Stimulated activated CD4-positive, alpha-beta T cell treated with anti-CD3 and anti-CD28 coated beads, Interleukin-1b, Interleukin-23, amount 100 ng/mL, for 1 hour (primary cell): ENCODE measurements around the gene PRRT1.
"Not testable (repeated sequence)": the region's sequence is repeated elsewhere in the genome, so short reads cannot be mapped to it uniquely, and the experiment has no call there.

Experiments
- DNase-seq, 2 donors: peaks; one replicate each; pipeline ENCODE4 v3.0.0-alpha.2; 2020; ENCODE audit warnings: low read depth in 2 of 2

Gene PRRT1

DNA sequence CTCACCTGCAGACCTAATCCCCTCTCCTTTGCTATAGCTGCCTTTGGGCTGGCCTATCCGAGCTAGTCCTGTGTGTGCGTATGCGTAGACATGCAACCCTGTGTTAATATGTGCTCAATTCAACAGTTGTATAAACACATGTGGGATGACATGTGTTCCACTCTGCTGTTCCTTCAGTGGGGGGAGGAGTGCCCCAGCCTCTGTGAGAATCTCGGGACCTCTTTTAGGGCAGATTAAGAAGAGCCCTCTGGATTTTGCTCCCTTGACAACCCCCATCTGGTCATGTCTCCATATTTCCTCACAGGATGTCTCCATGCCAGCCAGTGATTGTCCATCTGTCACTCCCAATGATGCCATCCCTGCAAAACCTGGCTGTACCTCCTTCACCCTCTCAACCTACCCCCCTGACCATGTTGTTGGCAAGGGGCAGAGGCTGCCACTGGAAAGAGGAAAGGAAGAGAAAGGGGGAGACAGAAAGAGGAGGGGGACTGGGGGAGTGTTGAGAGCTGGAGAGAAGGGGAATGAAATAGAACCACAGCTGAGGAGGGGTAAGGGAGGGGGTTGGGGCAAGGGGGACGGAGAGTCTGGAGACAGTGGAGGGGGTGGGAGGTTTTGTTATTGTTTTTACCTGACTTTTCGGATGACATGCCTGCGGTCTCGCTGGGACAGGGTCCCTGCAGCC, 417 bp downstream of the PRRT1 start:
- DNase-seq = no peak

DNA sequence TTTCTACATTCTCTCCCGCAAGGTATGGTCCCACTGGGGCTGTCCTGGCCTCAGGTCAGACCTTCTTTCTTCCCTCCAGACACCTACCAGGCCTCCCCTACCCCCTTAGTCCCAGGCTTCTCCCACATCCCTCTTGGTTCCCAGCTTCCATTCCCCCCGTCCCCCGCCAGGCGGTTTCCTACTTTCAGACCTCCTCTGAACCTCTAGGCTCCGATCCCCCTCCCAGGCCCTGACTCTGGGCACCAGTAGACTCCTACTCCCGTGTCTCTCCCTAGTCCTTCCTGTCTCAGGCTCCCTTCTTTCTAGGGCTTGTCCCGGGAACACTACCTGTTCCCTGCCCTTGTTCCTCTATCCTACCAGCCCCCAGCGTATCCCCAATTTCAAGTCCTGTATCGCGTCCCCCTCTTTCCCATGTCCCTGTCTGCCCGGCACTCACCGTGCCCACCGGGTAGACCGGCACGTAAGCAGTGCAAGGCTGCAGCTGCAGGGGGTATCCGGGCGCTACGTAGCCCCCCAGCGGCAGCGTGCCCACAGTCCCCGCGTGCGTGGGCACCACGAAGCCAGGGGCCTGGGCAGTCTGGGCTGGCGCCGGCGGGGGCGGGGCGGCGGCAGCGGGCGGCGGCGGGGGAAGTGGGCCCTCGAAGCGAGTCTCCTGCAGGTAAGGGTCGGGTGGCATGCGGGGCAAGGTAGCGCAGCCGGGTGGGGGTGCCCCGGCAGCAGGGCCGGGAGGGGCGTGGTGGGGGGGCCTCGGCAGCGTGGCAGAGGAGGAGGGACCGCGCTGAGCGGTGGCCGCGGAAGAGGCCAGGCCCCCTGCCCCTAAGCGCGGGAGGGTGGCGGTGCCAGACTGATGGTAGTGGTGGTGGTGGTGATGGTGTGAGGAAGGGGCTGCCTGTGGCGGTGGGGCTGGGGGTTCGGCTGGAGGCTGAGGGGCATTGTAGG, 1.5 kb downstream of the PRRT1 start:
- no peak for DNase-seq

DNA sequence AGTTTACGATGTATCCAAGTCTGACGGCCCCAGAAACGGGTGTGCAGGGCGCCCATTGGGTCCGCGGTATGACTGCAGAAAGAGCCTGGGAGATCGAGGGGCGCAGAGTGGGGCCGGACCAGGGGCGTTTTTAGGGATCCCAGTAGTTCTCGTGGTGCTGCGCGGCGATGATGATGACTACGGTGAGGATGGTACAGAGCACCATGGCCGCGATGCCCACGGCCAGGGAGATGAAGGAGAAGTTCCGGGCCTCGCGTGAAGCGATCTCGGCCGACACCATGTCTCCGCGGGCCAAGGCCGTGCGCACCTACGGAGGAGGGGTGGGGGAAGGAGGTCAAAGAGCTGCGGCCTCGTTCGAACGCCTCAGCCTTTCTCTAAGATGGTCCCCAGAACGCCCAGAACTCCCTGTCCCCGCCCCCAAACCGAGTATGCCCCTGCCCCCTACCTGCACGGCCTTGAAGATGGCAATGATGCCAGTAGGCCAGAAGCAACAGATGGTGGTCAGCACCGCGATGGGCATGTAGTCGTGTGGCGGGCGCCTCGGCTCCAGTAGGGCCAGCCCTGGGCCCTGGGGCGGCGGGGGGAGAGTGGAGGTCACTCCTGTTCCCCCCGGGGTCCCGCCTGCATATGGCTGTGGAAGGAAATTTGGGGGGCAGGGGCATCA, 2.5 kb downstream of the PRRT1 start:
- no peak for DNase-seq

DNA sequence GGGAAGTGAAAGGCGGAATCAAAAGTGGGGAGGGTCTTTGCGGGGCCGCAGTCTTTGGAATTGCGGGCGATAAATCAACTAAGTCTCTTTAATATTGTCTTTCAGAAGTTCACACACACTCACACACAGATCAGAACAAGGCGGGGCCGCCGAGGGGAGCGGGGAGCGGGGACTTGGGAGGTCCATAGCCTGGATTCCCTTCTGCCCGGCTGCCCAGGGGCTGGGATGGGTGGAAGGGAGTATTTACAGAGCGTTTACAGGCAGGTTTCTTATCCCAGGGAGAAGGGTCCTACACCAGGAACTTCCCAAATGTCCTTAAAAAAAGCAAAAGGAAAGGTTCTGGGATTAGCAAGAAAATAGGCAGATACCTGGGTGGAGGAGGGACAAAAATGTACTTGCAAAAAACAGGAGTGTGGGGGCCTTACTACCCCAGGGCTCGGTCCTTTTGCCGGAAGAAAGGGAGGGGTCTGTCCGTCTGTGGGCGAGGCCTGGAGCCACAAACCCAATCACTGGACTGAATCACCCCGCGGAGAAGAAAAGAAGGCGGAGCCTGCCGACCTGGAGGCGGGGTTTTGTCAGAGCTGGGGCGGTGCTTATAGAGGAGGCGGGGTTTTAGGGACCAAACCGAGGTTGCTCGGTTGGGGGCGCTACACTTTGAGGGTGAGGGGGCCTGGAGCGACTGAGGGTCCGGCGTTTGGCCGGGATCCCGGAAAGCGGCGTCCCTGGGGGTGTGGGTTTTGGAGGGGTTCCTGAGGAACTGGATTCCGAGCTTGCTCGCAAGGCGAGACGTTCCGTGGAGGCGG, 3.2 kb downstream of the PRRT1 start:
- peak in 1 of 2 donors; percentile 62 for DNase-seq

DNA sequence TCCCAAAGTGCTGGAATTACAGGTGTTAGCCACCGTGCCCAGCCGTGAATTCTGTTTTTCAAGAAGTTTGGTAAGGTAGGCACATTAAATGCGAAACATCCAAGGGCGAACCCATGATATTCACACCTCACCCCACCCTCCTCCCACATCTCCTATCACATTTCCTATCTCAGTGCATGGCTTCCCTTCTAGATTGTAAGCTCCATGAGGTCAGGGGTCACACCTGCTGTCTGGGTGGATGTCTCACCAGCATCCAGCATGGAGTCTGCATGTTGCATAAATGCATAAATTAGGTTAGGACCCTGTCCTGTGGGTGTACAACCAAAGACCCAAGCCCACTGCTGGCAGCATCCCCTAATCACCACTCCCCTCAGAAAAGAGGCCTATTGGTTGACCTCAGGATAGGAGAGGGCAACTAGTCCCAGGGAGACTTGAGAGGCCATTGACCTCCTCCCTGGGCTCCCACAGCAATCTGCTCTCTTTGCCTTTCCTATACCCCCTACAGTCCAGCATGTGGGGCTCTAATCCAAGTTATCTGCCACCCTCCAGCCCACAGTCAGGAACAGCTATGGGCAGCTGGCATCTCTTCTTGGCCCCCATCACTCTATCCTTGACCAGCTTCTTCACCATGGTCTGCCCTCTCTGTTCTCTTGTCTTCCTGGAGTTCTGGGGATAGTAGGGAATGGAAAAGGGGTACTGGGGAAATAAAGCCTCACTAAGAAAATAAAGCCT, 4.2 kb downstream of the PRRT1 start:
- no peak for DNase-seq

DNA sequence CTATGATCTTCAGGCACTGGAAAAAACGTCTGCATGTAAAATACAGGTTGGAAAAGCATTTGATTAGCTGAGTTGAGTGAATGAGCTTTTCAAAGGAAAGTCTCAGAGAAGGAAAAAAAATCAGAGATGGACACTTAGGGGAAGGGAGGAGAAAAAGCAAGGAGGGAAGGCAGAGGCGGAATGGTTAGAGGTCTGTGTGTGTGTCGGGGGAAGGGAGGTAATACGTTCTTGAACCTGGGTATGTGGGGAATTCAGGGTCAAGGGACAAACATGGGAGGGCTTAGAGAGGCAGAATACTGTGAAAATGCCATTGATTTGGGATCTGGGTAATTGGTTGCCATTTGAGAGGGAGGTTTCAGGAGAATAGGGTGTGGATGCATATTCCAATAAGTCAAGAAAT, 5.1 kb downstream of the PRRT1 start:
- DNase-seq = no peak

DNA sequence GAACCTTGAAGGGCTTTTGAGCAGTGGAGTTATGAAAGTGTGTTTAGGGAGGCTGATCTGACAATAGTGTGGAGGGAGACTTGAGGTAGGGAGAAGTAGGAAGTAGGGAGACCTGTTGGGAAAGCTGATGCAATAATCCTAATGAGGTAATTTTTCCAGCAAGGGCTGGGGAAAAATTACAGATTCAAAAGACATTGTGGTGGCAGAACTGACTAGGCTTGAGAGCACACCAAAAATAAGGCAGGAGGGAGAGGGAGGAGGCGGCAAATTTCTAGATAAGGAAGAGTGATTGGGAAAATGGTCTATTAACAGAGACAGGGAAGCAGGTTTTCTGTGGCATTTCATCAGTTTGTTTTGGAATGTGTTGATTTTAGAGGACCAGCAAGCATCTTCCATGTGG, 5.5 kb downstream of the PRRT1 start:
- DNase-seq = no peak

DNA sequence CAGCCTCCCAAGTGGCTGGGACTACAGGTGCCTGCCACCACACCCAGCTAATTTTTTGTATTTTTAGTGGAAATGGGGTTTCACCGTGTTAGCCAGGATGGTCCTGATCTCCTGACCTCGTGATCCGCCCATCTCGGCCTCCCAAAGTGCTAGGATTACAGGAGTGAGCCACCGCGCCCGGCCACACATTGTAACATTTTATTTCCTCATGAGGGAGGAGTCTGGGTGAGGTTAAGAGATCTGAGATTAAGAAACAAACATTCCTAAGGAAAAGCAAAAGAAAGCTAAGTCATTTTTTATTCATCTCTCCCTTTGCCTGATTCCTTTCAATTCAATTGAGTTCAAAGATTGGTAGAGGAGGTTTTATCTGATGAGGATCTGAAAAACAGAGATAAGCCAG, 7.5 kb downstream of the PRRT1 start:
- DNase-seq = not testable (repeated sequence)

DNA sequence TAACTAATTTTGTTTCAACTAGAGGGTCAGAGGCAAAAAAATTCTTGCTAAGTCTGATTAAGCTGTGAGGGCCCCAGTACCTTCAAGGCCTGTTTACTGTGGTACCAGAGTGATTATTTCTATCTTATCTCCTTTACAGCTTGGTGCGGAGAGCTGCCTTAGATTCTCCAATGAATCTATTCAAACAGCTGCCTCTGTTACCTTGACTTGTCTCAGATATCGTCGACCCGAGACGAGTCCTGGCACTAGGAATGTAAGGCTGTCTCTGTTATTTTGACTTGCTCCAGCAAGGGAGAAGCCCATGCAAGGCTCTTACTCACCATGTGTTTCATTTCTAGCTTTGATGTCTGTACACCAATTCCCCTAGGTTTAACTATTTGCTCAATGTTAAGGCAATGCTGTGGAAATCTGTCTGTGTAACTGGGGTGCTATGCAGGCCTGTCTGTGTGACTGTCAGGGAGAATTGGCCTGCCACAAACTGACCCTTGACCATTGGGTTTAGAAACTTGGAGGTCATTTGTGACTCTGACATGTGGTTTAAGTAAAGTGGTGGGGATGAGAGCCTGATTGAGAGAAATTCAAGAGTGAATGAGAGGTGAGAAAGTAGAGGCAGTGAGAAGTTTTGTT, 11.2 kb downstream of the PRRT1 start:
- no peak for DNase-seq

DNA sequence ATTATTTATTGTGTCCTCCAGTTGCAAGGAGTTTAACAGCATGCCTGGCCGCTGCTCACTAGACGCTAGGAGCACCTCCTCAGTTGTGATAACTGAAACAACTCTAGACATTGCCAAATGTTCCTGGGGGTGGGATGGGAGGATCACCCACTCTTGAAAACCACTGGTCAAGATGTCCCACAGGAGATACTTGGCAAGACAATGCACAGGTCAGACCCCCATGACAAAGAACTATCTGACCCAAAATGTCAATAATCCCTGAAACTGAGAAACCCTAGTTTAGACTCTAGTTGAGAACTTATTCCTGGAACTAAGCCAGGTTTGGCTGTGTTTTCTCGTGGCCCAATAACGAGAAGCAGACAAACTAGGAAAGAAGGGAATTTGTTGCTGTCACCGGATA, 12.1 kb downstream of the PRRT1 start:
- DNase-seq = no peak

DNA sequence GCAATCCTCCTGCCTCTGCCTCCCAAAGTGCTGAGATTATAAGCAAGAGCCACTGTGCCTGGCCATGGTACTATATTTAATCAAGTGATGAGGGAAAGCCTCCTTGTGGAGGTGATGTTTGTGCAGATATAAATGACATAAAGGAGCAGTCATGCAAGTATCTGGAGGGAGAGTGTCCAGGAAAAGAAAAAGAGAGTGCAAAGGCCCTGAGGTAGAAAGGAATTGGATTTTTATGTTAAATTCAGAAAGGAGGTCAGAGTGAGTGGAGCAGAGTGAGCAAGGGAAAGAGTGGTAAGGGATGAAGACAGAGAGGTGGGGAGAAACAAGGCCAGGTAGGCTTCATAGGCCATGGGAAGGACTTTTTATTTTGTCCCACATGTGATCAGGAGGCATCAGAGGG, 14.3 kb downstream of the PRRT1 start:
- no peak for DNase-seq

DNA sequence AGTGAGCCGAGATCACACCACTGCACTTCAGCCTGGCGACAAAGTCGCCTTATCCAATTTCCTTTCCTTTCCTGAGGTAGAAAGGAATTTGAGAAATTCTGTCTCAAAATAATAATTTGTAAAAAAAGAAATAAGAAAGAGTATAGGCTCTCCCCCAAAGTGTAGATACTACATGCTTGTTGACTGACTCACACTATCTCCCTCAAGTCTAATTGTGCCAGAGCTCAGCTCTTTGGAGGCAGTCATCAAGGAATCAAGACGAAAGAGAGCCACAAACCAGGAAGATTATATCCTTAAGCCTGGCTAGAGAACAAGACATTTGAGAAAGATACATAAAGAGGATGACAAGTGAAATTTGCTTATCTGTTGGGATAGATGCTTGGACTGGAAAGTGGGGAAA, 18.0 kb downstream of the PRRT1 start:
- DNase-seq = no peak

DNA sequence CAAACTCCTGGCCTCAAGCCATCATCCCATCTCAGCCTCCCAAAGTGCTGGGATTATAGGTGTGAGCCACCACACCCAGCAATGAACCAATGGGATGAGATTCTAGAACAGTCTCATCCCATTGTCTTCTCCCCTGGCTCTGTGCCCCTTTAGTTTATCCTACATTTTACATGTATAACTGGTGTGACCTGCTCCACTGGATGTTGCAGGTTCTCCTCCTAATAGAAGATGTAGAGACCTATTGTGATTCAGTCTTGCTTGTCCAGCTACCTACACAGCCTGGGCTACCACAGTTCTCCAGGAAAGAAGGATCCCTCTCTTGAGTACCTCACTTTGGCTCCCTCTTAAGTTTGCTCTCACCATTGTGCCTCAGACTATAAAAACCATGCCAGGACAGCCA, 19.6 kb downstream of the PRRT1 start:
- no peak for DNase-seq

DNA sequence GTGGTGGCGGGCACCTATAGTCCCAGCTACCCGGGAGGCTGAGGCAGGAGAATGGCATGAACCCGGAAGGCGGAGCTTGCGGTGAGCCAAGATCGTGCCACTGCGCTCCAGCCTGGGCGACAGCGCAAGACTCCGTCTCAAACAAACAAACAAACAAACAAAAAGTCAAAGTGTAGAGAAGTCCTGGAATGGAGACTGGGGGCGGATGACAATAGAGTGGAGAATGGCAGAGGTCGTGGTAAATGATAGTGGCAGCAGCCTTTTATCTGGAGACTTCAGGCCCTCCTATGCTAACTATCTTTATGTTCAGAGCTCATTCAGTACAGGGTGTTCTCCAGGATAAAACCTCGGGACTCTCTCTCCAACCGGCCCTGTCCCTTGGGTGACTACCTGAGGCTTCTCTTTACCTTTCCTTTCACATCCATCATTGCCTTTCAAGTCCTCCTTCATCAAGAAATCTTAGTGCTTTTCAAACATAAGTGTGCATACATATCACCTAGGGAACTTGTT, 20.2 kb downstream of the PRRT1 start:
- DNase-seq = no peak

DNA sequence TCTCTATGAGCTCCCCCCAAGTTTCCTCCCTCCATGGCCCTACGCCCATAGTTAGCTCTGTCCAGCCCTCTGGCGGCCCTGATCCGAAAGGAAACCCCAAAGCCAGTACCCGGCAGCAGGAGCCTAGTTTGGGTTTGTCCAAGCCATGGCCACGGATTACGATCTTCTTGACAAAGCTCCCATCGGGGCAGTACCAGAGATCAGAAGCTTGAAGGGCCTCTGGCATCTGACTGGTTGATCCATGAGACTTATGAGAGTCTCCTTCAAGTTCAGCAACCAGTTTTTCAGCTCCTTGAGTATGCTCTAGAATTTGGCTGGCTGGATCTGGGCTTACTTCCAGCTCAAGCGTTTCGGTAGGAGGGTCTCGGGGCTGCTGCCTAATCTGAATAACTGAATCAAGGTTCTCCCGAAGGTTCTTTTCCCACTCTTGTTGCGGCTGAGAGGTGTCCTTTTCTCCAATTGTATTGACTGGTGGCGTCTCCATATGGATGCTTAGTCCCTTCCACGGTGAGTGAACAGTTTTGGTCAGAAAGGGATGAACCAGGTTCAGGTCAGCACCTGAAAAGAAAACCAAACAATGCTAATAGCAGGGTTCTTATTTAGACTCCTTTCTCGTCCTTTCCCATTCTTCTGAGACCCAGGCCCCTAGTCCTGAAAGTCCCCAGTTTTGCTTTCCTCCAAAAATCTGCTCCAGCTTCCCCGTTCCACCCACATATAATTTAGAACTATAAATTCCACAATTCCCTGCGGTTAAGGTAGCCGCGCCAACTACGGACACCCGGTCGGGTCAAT, 22.2 kb downstream of the PRRT1 start:
- DNase-seq = no peak

DNA sequence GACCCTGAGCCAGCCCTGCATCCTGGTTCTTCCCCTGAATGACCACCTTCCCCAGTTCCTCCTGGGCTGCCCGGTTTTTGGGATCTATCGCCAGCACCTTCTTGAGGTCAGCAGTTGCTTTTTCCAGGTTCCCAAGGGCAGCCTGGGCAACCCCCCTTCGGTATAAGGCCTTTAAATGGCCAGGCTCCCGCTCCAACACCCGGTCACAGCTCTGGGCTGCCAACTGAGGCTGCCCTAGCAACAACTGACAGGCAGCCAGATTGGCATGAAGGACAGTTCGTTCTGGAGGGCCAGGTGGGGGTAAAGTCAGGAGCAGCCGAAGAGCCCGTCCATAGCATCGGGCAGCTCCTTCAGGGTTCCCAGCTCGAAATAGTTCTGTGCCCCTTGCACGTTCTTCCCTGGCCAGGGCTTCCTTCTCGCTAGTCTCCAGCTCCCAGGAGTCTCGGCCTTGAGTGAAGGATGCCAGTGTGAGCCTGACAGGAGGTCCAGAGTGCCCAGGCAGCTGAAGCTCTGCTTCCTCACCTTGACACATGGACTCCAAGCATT, 22.9 kb downstream of the PRRT1 start:
- DNase-seq = no peak

DNA sequence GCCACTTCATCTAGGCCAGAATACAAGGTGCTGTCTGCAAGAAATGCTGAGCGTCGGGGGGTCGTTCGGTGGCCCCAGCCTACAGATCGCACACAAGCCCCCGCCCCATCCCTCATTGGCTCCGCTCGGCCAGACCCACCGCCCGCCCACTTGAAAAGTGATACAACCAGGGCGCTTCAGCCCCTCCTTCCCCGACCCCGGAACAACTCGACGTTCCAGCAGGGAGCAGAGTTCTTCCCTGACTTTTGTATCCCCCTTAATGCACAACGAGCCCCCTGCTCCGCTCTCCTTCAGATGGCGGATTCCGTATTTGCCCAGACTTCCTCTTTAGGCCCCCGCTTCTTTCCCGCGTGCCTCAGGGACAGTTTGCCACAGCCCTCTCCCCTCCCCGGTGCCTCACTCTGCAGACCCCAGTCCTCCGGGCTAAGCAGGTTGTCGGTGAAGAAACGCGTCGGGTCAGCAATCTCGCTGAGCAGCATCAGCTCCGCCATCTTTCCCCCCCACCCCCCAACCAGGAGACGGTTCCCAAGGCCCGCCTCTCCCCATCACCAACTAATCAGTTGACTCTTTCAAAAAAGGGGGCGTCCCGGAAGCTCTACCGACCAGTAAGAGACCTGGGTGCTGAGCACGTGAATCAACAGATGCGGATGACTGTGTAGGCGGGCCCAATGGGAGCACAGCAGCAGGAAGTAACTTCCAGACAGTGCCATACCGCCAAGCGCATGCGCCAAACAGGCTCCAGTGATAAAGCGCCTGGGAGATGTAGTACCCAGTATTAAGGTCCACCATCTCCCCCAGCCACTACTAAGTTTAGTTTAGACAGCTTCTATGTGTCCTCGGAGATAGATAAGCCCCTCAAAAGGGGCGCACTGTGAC, 23.8 kb downstream of the PRRT1 start, which contains the start of gene ATF6B:
TSS of gene ATF6B (minus strand) at position 530 of the 876 bp plus-strand sequence. CDS start at position 491, 39 bp downstream.
- peak; percentile 81 to 95 for DNase-seq

DNA sequence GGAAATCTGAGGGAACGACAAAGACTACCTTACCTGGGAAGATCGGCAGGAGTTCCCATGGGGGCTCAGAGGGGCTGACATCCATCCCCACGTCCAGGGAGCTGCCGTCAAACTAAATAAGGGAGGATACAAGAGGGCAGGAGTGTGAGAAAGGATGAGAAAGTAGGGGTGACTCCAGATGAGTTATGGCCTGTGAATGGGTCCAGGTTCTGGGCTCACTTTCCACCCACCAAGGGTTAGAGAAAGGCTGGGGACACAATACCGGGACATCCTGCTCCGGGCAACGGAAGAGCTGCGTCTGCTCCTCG, 24.4 kb downstream of the PRRT1 start:
- DNase-seq = no peak
